Coronary artery (tissue), 2 donors: Measurements from ENCODE around the gene SMAD3.
A peak's percentile ranks its signal among the peaks of the same experiment; 100 is the strongest.

Experiments used
- DNase-seq: peaks from one replicate; pipeline ENCODE4 v3.0.0-alpha.2; 2017; ENCODE audit warnings: low spot score
- H3K27ac ChIP-seq, 2 donors: fragments of 200-600 bp; sonication (generic); one replicate each; pipeline ENCODE4 v1.5.1; 2016 to 2019
- H3K4me3 ChIP-seq: fragments of 200-600 bp; sonication (generic); 2 replicates; pipeline ENCODE4 v1.5.1; 2016; ENCODE audit warnings: mild to moderate bottlenecking, moderate library complexity
- CTCF ChIP-seq: fragments of 200-600 bp; sonication (generic); IDR thresholded peaks from one replicate; pipeline ENCODE4 v1.5.1; 2019; ENCODE audit warnings: antibody characterized with exemption

Gene SMAD3

GRCh38 chr15:67107014-67107812 is 41.8 kb downstream of the SMAD3 start:
- no peak for DNase-seq
- Histone ChIP-seq H3K4me3 (no peak overlapping the region), H3K27ac (peak overlapping the region; percentile 69 to 90)
- no peak for TF ChIP-seq CTCF

- peak overlapping the region; percentile 38 to 78 for H3K27ac ChIP-seq
Measured at GRCh38 chr15:67108122-67108961, 42.9 kb downstream of the SMAD3 start.

GRCh38 chr15:67109141-67110034 is 44.0 kb downstream of the SMAD3 start:
- DNase-seq, result no peak
- Histone ChIP-seq H3K4me3 (peak overlapping the region; percentile 19), H3K27ac (peak overlapping the region in 1 of 2 donors; percentile 61)
- TF ChIP-seq CTCF, result no peak

More at GRCh38 chr15:67108122-67108961, 42.9 kb downstream of the SMAD3 start:
- no peak for DNase-seq
- no peak for TF ChIP-seq CTCF
- H3K4me3 ChIP-seq, result no peak overlapping the region

- peak overlapping the region in 1 of 2 donors; percentile 61 for H3K27ac ChIP-seq
- no peak for DNase-seq
- H3K4me3 ChIP-seq, result no peak overlapping the region
- TF ChIP-seq CTCF, result no peak
Measured at GRCh38 chr15:67110361-67110781, 45.0 kb downstream of the SMAD3 start.

GRCh38 chr15:67110958-67111864 is 45.8 kb downstream of the SMAD3 start:
- no peak for DNase-seq
- no peak for TF ChIP-seq CTCF
- Histone ChIP-seq H3K4me3 (no peak overlapping the region), H3K27ac (no peak overlapping the region)

- DNase-seq, result no peak
- H3K27ac ChIP-seq, result no peak overlapping the region
- H3K4me3 ChIP-seq, result no peak overlapping the region
- no peak for TF ChIP-seq CTCF
Measured at GRCh38 chr15:67114046-67114445, 48.6 kb downstream of the SMAD3 start.
